ENCODE data around the gene PLA2G2C.

DNA sequence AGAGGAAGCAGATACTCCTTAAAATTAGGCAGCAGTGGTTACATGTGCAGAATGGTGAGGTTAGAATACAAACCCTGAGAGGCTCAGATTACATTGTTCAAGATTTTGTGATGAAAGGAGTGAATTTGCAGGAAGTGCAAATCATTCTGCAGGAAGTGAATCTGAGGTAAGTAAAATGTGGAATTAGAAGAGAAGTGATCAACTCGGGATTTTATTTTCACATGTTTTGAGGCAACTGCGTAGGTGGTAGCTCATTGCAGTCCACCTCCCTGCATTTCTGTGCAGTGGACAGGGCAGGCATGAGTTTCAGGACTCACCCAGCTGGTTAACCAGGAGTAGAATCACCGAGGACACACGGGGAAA is 2.1 kb upstream of the PLA2G2C start:
- TF ChIP-seq POLR2A (IDR thresholded peaks at IDR 0.05; ENCODE audit: low read depth, low read length) (no peak), POLR2AphosphoS5 (IDR thresholded peaks at IDR 0.05; ENCODE audit: low read depth, low read length) (no peak), TAF1 (IDR thresholded peaks at IDR 0.05; ENCODE audit: borderline replicate concordance, low read depth, low read length) (no peak)
